HepG2 (cell line): ENCODE results near the gene SP110. TPM values are rescaled to one million over a fixed set of nuclear protein-coding genes. Genes with fewer than 3 reads are reported as not detected.

Experiments
- ATAC-seq: fragments of 200-7000 bp; cut with Tn5 transposase; 3 replicates; pipeline ENCODE4 v1.9.1; 2020; ENCODE audit warnings: mild to moderate bottlenecking, moderate library complexity
- BruUV-seq: library from RNA; stranded (reverse); fragments of 400-500 nt; replicated peaks from 2 replicates; lab custom pipeline; 2021; lab: Mats Ljungman, UMichigan
- CTCF ChIA-PET: fragments of 300-600 bp; formaldehyde crosslinking; extraction: SDS; loops from one replicate; lab custom pipeline; 2021; ENCODE audit warnings: low total read pairs, inconsistent platforms, low intra/inter-chr PET ratio; lab: Yijun Ruan, JAX
- POLR2A ChIA-PET: fragments of 350-600 bp; sonication (Branson Sonifier 250); formaldehyde crosslinking; loops from one replicate; lab custom pipeline; 2020; ENCODE audit warnings: antibody characterized with exemption, inconsistent platforms; lab: Yijun Ruan, JAX
- DNase-seq: peaks from one replicate; pipeline ENCODE4 v3.0.0-alpha.2; 2015; ENCODE audit warnings: low spot score
- FAIRE-seq: peaks from 3 replicates; lab custom pipeline; 2011; peaks lifted over from hg19 to GRCh38; lab: Jason Lieb, UNC
- H2AFZ ChIP-seq: one replicate; pipeline ENCODE4 v1.6.1; 2011; ENCODE audit warnings: low read length, inconsistent platforms
- H3K27ac ChIP-seq: fragments of 300-600 bp; 3 replicates; pipeline ENCODE4 v1.8.0; 2011; ENCODE audit warnings: mixed run types, mild to moderate bottlenecking, mixed read lengths, low read length, inconsistent platforms; ENCODE audit not compliant: insufficient read depth; ENCODE audit errors: extremely low read length
- H3K27me3 ChIP-seq, 2 experiments: fragments of 200-600 bp in 1 of 2; 2 replicates in 1 of 2; 3 replicates in 1 of 2; pipeline versions ENCODE4 v1.6.0 to v1.8.0; 2011; ENCODE audit warnings: low read length in 2 of 2, mild to moderate bottlenecking in 2 of 2, moderate library complexity in 2 of 2, inconsistent platforms in 1 of 2; ENCODE audit not compliant: insufficient read depth in 2 of 2, control insufficient read depth in 1 of 2
- H3K36me3 ChIP-seq, 2 experiments: fragments of 200-600 bp in 1 of 2; replicated peaks in 1 of 2; 2 replicates in 1 of 2; 3 replicates in 1 of 2; pipeline versions ENCODE4 v1.5.1 to v1.8.0; 2011; ENCODE audit warnings: low read length in 2 of 2, inconsistent platforms in 1 of 2; ENCODE audit not compliant: insufficient read depth in 2 of 2, control insufficient read depth in 1 of 2
- H3K4me1 ChIP-seq: 2 replicates; pipeline ENCODE4 v1.5.1; 2012; ENCODE audit warnings: low read length, inconsistent platforms; ENCODE audit not compliant: insufficient read depth
- H3K4me2 ChIP-seq: 2 replicates; pipeline ENCODE4 v1.6.0; 2011; ENCODE audit warnings: low read depth, low read length, inconsistent platforms
- H3K4me3 ChIP-seq, 3 experiments: fragments of 200-600 bp in 1 of 3; sonication (generic), shearing (Covaris generic) in 1 of 3; replicated peaks in 1 of 3; 2 replicates each; pipeline ENCODE4 v1.5.1; 2011 to 2016; ENCODE audit warnings: low read length in 3 of 3, inconsistent platforms in 2 of 3, low read depth in 2 of 3, mild to moderate bottlenecking in 2 of 3, control low read depth in 1 of 3, mixed read lengths in 1 of 3; ENCODE audit not compliant: insufficient read depth in 1 of 3
- H3K79me2 ChIP-seq: one replicate; pipeline ENCODE4 v1.6.1; 2011; ENCODE audit warnings: low read length, inconsistent platforms; ENCODE audit not compliant: insufficient read depth
- H3K9ac ChIP-seq: 2 replicates; pipeline ENCODE4 v1.6.0; 2011; ENCODE audit warnings: mild to moderate bottlenecking, low read depth, low read length, inconsistent platforms; ENCODE audit not compliant: insufficient read depth
- H3K9me3 ChIP-seq: 2 replicates; pipeline ENCODE4 v1.5.1; 2012; ENCODE audit warnings: mild to moderate bottlenecking, low read length
- H4K20me1 ChIP-seq: 2 replicates; pipeline ENCODE4 v1.6.0; 2011; ENCODE audit warnings: inconsistent platforms, mild to moderate bottlenecking, low read length, moderate library complexity; ENCODE audit not compliant: insufficient read depth
- ATAD3A ChIP-seq: sonication (generic); formaldehyde crosslinking; IDR thresholded peaks from 2 replicates; pipeline ENCODE4 v1.4.0; 2020; ENCODE audit warnings: missing genetic modification reagents
- FOXP1 ChIP-seq, 2 experiments: fragments of 450-650 bp in 1 of 2; IDR thresholded peaks; 2 replicates each; pipeline ENCODE4 v1.6.1; 2017 to 2018; ENCODE audit warnings: antibody characterized with exemption in 1 of 2
- HNRNPL ChIP-seq: fragments of 200-400 bp; formaldehyde crosslinking; IDR thresholded peaks from 2 replicates; pipeline ENCODE4 v1.6.1; 2017; ENCODE audit warnings: mild to moderate bottlenecking, low read depth, low read length
- MAFF ChIP-seq: IDR thresholded peaks from 2 replicates; pipeline ENCODE4 v1.6.1; 2011; ENCODE audit warnings: low read depth, low read length, improper control_type of control experiment
- NR1H2 ChIP-seq: sonication (generic); formaldehyde crosslinking; IDR thresholded peaks from 2 replicates; pipeline ENCODE4 v1.8.1; 2022; ENCODE audit warnings: low read depth, missing genetic modification reagents, borderline replicate concordance
- SMAD3 ChIP-seq: sonication (generic); formaldehyde crosslinking; IDR thresholded peaks from 2 replicates; pipeline ENCODE4 v1.4.0; 2020; ENCODE audit warnings: missing genetic modification reagents
- ZBTB7B ChIP-seq: sonication (generic); formaldehyde crosslinking; IDR thresholded peaks from 2 replicates; pipeline ENCODE4 v1.4.0; 2020; ENCODE audit warnings: missing genetic modification reagents
- ZFY ChIP-seq: sonication (generic); formaldehyde crosslinking; IDR thresholded peaks from 2 replicates; pipeline ENCODE4 v1.4.0; 2020; ENCODE audit warnings: missing genetic modification reagents
- ZNF124 ChIP-seq: sonication (generic); formaldehyde crosslinking; IDR thresholded peaks from 2 replicates; pipeline ENCODE4 v1.4.0; 2020; ENCODE audit warnings: missing genetic modification reagents
- ZNF317 ChIP-seq: sonication (generic); formaldehyde crosslinking; IDR thresholded peaks from 2 replicates; pipeline ENCODE4 v1.5.0; 2020; ENCODE audit warnings: mild to moderate bottlenecking, missing genetic modification reagents
- ZNF343 ChIP-seq: sonication (generic); formaldehyde crosslinking; IDR thresholded peaks from 2 replicates; pipeline ENCODE4 v1.4.0; 2020; ENCODE audit warnings: mild to moderate bottlenecking, missing genetic modification reagents
- ZNF451 ChIP-seq: sonication (generic); formaldehyde crosslinking; IDR thresholded peaks from 2 replicates; pipeline ENCODE4 v1.5.0; 2020; ENCODE audit warnings: mild to moderate bottlenecking, missing genetic modification reagents
- WGBS: methylation state at CpG from one replicate; pipeline ENCODE4 v1.1.6; 2017; ENCODE audit warnings: low lambda C conversion rate; 5-methylcytosine and 5-hydroxymethylcytosine counted together
- in situ Hi-C: cut with HindIII; loops from 2 replicates; pipeline ENCODE4 v1.10.0; 2017; ENCODE audit warnings: low pct_unique_long_range_greater_than_20kb; ENCODE audit not compliant: extremely low pct_ligation_motif_present
- intact Hi-C: fragments of 100-400 bp; cut with micrococcal nuclease; formaldehyde crosslinking; loops from one replicate; pipeline ENCODE4 v1.10.0; 2022; ENCODE audit not compliant: unreplicated experiment
- polyA plus RNA-seq, 8 experiments: library from polyadenylated mRNA; depleted of rRNA in 3 of 8; stranded (reverse) in 7 of 8; unstranded in 1 of 8; fragments of >200 nt; fragmentation: Illumina TruSeq in 4 of 8; extraction: Trizol in 4 of 8; gene quantifications; 2 replicates each; pipeline versions ENCODE4 v1.2.1 to v1.2.3, GENCODE V29; 2011 to 2016; ENCODE audit warnings: low read depth in 4 of 8, missing spikeins in 1 of 8, mixed read lengths in 1 of 8; ENCODE audit not compliant: insufficient read depth in 1 of 8
- total RNA-seq, 5 experiments: library from RNA; depleted of rRNA; stranded (reverse); fragments of >200 nt; fragmentation: Illumina TruSeq; extraction: Trizol; gene quantifications; 2 replicates each; pipeline ENCODE4 v1.2.3, GENCODE V29; 2016; ENCODE audit warnings: low read depth in 1 of 5
- TF ChIP-seq, protein P1 (sequence below): sonication (generic); formaldehyde crosslinking; IDR thresholded peaks from 2 replicates; pipeline ENCODE4 v1.4.0; 2020; ENCODE audit warnings: missing genetic modification reagents
- TF ChIP-seq, protein P2 (sequence below): sonication (generic); formaldehyde crosslinking; IDR thresholded peaks from 2 replicates; pipeline ENCODE4 v1.4.0; 2020; ENCODE audit warnings: missing genetic modification reagents

Gene SP110
- total and polyA plus RNA-seq, 2 of the 13 experiments (the other 11 are each of a cell fraction or from before 2014, with no cell fraction given): 7.9 to 10.4 TPM

DNA sequence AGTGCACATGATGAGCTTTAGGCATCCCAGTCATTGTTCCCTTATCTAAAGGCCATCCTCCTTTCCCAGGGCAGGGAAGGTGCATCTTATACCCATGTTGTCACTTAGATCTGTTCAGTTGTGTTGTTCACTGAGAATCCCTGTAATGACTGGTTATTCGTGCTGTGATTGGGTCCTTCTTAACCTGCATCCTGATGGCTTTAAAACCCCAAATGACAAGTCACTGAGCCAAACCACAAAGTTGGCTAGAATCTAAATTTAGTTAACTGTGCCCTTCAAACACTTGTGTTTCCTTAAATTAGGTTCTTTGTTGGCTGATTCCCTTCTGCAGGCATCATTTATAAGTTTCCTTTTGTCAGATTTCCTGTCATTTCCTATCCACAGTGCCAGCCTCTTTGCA, 92.6 kb downstream of the SP110 start:
- ChIA-PET POLR2A (no interaction called here), CTCF (no interaction called here)
- BruUV-seq: no TSS peak
- FAIRE-seq: no peak
- Histone ChIP-seq H3K27ac (no peak overlapping the region), H3K9ac (no peak overlapping the region), H2AFZ (no peak overlapping the region), H3K4me1 (peaks cover 26% of the 10 kb centered on the region), H3K79me2 (no peaks in the 10 kb centered on the region), H3K36me3 (no peaks in the 10 kb centered on the region), H3K4me2 (no peak overlapping the region), H3K4me3 (no peak overlapping the region), H4K20me1 (no peaks in the 10 kb centered on the region), H3K27me3 (peaks cover 0 to 5% of the 10 kb centered on the region in 2 experiments; a peak in 1 of 5 replicates), H3K9me3 (no peaks in the 10 kb centered on the region)
- no peak for ATAC-seq
- intact Hi-C loops: no loop called here
- TF ChIP-seq ZNF343 (CRISPR knock-in tag) (no peak), ZNF317 (CRISPR knock-in tag) (no peak), ZFY (CRISPR knock-in tag) (no peak), ZNF124 (CRISPR knock-in tag) (no peak)
- 11% methylated on average over 1 of the region's 1 CpG for WGBS
- in situ Hi-C loops: no loop called here
- DNase-seq: no peak

DNA sequence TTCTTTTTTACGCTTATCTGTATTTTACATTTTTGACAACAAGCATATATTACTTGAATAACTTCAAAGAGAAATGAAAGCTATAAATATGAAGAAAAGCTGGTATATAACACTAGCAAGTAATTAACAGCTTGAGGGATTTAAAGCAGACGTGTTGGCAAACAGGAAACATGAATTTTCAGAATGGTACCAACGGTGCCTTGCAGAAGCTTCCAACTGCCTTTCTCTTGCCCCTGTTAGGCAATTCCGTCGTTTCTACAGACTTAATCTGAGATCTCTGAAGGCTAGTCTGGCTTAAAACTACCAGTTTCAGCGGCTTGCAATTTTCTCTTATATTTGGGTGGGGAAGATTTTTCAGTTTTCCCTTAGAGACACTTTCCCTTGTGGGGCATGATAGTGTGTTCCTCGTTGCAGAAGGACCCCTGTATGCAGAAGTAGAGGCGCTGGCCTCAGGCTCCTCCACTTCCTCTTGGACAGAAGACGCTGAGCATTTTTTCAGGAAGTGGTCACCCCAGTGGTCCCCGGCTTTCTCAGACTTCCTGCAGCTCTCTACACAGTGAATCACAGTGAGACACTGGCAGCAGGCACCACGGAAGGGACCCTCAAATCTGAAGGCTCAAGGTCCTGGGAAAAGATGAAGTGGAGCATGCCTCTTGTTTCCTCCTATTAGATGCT, 94.9 kb downstream of the SP110 start:
- ChIA-PET CTCF (no interaction called here), POLR2A (no interaction called here)
- WGBS: 15% methylated on average over 10 of the region's 11 CpGs
- peaks cover 11% of the 10 kb centered on the region for H3K4me1 ChIP-seq
- intact Hi-C loops: no loop called here
- H3K4me2 ChIP-seq: no peak overlapping the region
- no peak for ATAC-seq
- no peaks in the 10 kb centered on the region for H4K20me1 ChIP-seq
- H3K4me3 ChIP-seq: no peak overlapping the region
- H3K27ac ChIP-seq: no peak overlapping the region
- no peaks in the 10 kb centered on the region for H3K79me2 ChIP-seq
- BruUV-seq: no TSS peak
- in situ Hi-C loops: no loop called here
- 0 out of 5 replicates have a peak, but pooled peaks cover 0 to 5% of the 10 kb centered on the region in 2 experiments for H3K27me3 ChIP-seq
- DNase-seq: no peak
- no peak overlapping the region for H2AFZ ChIP-seq
- H3K36me3 ChIP-seq: no peaks in the 10 kb centered on the region
- no peaks in the 10 kb centered on the region for H3K9me3 ChIP-seq
- TF ChIP-seq MAFF (no peak), NR1H2 (CRISPR knock-in tag) (no peak), SMAD3 (CRISPR knock-in tag) (no peak), FOXP1 (IDR thresholded peaks at IDR 0.05) (no peak), FOXP1 (CRISPR knock-in tag; IDR thresholded peaks at IDR 0.05) (no peak), ZNF451 (no peak), ZBTB7B (no peak), HNRNPL (no peak), ATAD3A (CRISPR knock-in tag) (no peak)
- TF ChIP-seq, protein P1, sequence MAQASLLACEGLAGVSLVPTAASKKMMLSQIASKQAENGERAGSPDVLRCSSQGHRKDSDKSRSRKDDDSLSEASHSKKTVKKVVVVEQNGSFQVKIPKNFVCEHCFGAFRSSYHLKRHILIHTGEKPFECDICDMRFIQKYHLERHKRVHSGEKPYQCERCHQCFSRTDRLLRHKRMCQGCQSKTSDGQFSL (CRISPR knock-in tag): no peak
- TF ChIP-seq, protein P2, sequence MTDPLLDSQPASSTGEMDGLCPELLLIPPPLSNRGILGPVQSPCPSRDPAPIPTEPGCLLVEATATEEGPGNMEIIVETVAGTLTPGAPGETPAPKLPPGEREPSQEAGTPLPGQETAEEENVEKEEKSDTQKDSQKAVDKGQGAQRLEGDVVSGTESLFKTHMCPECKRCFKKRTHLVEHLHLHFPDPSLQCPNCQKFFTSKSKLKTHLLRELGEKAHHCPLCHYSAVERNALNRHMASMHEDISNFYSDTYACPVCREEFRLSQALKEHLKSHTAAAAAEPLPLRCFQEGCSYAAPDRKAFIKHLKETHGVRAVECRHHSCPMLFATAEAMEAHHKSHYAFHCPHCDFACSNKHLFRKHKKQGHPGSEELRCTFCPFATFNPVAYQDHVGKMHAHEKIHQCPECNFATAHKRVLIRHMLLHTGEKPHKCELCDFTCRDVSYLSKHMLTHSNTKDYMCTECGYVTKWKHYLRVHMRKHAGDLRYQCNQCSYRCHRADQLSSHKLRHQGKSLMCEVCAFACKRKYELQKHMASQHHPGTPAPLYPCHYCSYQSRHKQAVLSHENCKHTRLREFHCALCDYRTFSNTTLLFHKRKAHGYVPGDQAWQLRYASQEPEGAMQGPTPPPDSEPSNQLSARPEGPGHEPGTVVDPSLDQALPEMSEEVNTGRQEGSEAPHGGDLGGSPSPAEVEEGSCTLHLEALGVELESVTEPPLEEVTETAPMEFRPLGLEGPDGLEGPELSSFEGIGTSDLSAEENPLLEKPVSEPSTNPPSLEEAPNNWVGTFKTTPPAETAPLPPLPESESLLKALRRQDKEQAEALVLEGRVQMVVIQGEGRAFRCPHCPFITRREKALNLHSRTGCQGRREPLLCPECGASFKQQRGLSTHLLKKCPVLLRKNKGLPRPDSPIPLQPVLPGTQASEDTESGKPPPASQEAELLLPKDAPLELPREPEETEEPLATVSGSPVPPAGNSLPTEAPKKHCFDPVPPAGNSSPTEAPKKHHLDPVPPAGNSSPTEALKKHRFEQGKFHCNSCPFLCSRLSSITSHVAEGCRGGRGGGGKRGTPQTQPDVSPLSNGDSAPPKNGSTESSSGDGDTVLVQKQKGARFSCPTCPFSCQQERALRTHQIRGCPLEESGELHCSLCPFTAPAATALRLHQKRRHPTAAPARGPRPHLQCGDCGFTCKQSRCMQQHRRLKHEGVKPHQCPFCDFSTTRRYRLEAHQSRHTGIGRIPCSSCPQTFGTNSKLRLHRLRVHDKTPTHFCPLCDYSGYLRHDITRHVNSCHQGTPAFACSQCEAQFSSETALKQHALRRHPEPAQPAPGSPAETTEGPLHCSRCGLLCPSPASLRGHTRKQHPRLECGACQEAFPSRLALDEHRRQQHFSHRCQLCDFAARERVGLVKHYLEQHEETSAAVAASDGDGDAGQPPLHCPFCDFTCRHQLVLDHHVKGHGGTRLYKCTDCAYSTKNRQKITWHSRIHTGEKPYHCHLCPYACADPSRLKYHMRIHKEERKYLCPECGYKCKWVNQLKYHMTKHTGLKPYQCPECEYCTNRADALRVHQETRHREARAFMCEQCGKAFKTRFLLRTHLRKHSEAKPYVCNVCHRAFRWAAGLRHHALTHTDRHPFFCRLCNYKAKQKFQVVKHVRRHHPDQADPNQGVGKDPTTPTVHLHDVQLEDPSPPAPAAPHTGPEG: no peak
- FAIRE-seq: no peak
- no peak overlapping the region for H3K9ac ChIP-seq
